Measurements from ENCODE around the gene NRM.

DNA sequence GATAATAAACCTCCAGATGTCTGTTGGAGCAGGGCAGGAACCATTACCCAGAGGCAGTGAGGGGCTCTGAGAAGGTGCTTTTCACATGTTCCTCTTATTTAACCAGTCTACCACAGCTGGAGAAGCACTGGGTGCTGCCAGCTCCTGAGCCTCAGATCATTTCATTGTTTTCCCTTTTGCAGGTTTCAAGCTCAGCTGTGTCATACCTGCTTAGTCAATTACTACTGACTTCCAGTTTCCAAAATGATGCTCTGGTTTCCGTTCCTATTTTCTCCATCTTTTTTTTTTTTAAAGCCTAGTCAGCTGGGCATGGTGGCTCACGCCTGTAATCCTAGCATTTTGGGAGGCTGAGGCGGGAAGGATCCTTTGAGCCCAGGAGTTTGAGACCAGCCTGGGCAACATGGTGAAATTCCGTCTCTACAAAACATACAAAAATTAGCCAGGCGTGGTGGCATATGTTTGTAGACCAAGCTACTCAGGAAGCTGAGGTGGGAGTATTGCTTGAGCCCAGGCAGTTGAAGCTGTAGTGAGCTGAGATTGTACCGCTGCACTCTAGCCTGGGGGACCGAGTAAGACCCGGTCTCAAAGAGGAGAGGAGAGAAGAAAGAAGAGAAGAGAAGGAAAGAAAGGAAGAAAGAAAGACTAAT lies 45.0 kb upstream of the NRM start:
- TF ChIP-seq, protein P1, sequence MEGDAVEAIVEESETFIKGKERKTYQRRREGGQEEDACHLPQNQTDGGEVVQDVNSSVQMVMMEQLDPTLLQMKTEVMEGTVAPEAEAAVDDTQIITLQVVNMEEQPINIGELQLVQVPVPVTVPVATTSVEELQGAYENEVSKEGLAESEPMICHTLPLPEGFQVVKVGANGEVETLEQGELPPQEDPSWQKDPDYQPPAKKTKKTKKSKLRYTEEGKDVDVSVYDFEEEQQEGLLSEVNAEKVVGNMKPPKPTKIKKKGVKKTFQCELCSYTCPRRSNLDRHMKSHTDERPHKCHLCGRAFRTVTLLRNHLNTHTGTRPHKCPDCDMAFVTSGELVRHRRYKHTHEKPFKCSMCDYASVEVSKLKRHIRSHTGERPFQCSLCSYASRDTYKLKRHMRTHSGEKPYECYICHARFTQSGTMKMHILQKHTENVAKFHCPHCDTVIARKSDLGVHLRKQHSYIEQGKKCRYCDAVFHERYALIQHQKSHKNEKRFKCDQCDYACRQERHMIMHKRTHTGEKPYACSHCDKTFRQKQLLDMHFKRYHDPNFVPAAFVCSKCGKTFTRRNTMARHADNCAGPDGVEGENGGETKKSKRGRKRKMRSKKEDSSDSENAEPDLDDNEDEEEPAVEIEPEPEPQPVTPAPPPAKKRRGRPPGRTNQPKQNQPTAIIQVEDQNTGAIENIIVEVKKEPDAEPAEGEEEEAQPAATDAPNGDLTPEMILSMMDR (IDR thresholded peaks at IDR 0.05), result no peak
- no peak for TF ChIP-seq POLR2A (IDR thresholded peaks at IDR 0.05)
- TF ChIP-seq EP300 (IDR thresholded peaks at IDR 0.05), result no peak

Measured in gastroesophageal sphincter (tissue), 3 donors.